ENCODE data around the gene PARP11.
"Not testable (repeated sequence)": the region's sequence is repeated elsewhere in the genome, so short reads cannot be mapped to it uniquely, and the experiment has no call there.

The PARP11 gene

GRCh38 chr12:3882896-3883564, 9.8 kb upstream of the PARP11 start:
- peak; percentile 53 for DNase-seq (ENCODE audit: low read depth)

- no peak for DNase-seq (ENCODE audit: low read depth)
These were observed 9.2 kb upstream of the PARP11 start for GRCh38 chr12:3882406-3882805.

- DNase-seq (ENCODE audit: low read depth): no peak
These were observed 8.2 kb upstream of the PARP11 start for GRCh38 chr12:3881281-3881950.

GRCh38 chr12:3879846-3880245, 6.6 kb upstream of the PARP11 start:
- DNase-seq (ENCODE audit: low read depth): no peak

- DNase-seq (ENCODE audit: low read depth): no peak
These were observed 1.8 kb downstream of the PARP11 start for GRCh38 chr12:3871356-3871755.

- DNase-seq (ENCODE audit: low read depth): no peak
These were observed 3.3 kb downstream of the PARP11 start for GRCh38 chr12:3869865-3870264.

GRCh38 chr12:3869433-3869832, 3.8 kb downstream of the PARP11 start:
- DNase-seq (ENCODE audit: low read depth): no peak

- no peak for DNase-seq (ENCODE audit: low read depth)
These were observed 9.4 kb downstream of the PARP11 start for GRCh38 chr12:3863756-3864155.

- no peak for DNase-seq (ENCODE audit: low read depth)
These were observed 30.7 kb downstream of the PARP11 start for GRCh38 chr12:3842517-3842916.

GRCh38 chr12:3841783-3842182, 31.4 kb downstream of the PARP11 start:
- DNase-seq (ENCODE audit: low read depth): no peak

- DNase-seq (ENCODE audit: low read depth): not testable (repeated sequence)
These were observed 32.4 kb downstream of the PARP11 start for GRCh38 chr12:3840833-3841232.

- DNase-seq (ENCODE audit: low read depth): not testable (repeated sequence)
These were observed 33.5 kb downstream of the PARP11 start for GRCh38 chr12:3839745-3840144.

GRCh38 chr12:3838701-3839548, 34.3 kb downstream of the PARP11 start:
- DNase-seq (ENCODE audit: low read depth): not testable (repeated sequence)

GRCh38 chr12:3838076-3838475, 35.1 kb downstream of the PARP11 start:
- DNase-seq (ENCODE audit: low read depth): no peak

GRCh38 chr12:3837049-3837448, 36.1 kb downstream of the PARP11 start:
- no peak for DNase-seq (ENCODE audit: low read depth)

- peak; percentile 56 for DNase-seq (ENCODE audit: low read depth)
These were observed 36.6 kb downstream of the PARP11 start for GRCh38 chr12:3836641-3837040.

- DNase-seq (ENCODE audit: low read depth): no peak
These were observed 37.3 kb downstream of the PARP11 start for GRCh38 chr12:3835914-3836313.

GRCh38 chr12:3834774-3835173, 38.4 kb downstream of the PARP11 start:
- peak; percentile 65 for DNase-seq (ENCODE audit: low read depth)

- DNase-seq (ENCODE audit: low read depth): no peak
These were observed 39.4 kb downstream of the PARP11 start for GRCh38 chr12:3833670-3834310.

- peak; percentile 27 for DNase-seq (ENCODE audit: low read depth)
These were observed 40.5 kb downstream of the PARP11 start for GRCh38 chr12:3832738-3833137.

GRCh38 chr12:3828888-3829287, 44.3 kb downstream of the PARP11 start:
- no peak for DNase-seq (ENCODE audit: low read depth)

GRCh38 chr12:3827301-3828000, 45.7 kb downstream of the PARP11 start:
- no peak for DNase-seq (ENCODE audit: low read depth)
